Measurements from ENCODE around the gene ARHGAP23. TPM values are rescaled to one million over a fixed set of nuclear protein-coding genes. Genes with fewer than 3 reads are reported as not detected.
A peak's percentile ranks its signal among the peaks of the same experiment; 100 is the strongest.

The ARHGAP23 gene
- total and polyA plus RNA-seq, 2 donors: 39.8 to 53.8 TPM

DNA sequence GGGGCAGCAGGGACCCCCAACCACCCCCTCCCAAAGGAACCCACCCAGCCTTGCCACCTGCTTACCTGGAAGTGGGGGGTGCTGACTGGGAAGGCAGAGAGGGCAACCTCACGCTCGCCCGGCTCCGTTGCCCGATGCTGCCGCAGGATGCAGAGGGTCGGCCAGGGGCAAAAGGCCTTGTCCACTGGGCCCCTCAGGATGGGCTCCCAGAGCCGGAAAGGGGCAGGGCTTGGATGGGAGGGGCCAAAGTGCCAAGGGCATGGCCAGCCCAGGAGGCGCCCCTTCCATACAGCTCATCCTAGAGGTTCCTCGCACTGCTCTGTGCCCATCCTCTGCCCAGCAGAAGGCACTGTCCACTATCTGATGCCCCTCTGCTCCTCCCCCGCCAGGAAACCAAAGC is 118.1 kb downstream of the ARHGAP23 start:
- no peak overlapping the region for H3K4me3 ChIP-seq (ENCODE audit: low read depth, low read length)
- no peaks in the 10 kb centered on the region for H3K4me1 ChIP-seq (ENCODE audit: insufficient read depth)
- 90% methylated on average over 11 of the region's 11 CpGs for WGBS
- no peak for DNase-seq (ENCODE audit: extremely low spot score)
- no peak overlapping the region for H3K27ac ChIP-seq (ENCODE audit: low read depth)
- no peaks in the 10 kb centered on the region for H3K36me3 ChIP-seq (ENCODE audit: insufficient read depth)

DNA sequence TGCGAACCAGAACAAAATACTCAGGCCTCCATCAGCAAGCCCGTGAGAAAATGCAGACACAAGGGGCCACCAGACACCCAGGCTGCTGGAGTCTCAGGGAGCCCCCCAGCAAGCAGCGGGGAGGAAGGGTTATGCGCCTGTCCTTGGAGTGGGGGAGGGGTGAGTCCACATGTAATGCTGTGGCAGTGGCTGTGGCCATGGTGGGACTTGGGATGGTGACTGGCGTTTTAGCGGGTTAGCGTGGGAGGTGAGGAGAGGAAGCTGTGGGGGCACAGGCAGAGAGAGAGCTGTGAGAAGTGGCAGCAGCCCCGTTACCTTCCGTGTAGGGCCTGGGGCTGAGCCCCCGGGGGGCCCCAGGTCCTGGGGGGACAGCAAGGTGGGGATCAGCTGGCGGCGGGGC is 119.2 kb downstream of the ARHGAP23 start:
- no peak overlapping the region for H3K27ac ChIP-seq (ENCODE audit: low read depth)
- no peak for DNase-seq (ENCODE audit: extremely low spot score)
- H3K36me3 ChIP-seq (ENCODE audit: insufficient read depth): no peaks in the 10 kb centered on the region
- no peak overlapping the region for H3K4me3 ChIP-seq (ENCODE audit: low read depth, low read length)
- no peaks in the 10 kb centered on the region for H3K4me1 ChIP-seq (ENCODE audit: insufficient read depth)
- 78% methylated on average over 12 of the region's 12 CpGs for WGBS

DNA sequence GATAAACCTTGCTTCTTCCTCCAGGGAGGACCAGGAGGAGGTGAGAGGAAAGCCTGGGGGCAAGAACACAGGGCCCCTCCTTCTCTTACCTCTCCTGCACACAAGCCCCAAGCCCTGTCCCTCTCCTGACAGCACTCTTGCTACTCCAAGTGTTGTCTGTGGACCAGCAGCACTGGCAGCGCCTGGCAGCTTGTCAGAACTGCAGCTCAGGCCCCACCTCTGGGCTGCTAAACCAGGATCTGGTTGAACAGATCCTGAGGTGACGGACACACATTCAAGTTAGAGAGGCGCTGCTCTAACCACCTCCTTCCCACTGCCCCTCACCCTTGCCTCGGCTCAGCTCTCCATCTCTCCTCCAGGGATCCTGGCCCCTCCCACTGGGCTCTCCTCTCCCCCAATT is 121.0 kb downstream of the ARHGAP23 start:
- no peak overlapping the region for H3K27ac ChIP-seq (ENCODE audit: low read depth)
- no peaks in the 10 kb centered on the region for H3K36me3 ChIP-seq (ENCODE audit: insufficient read depth)
- no peaks in the 10 kb centered on the region for H3K4me1 ChIP-seq (ENCODE audit: insufficient read depth)
- no peak for DNase-seq (ENCODE audit: extremely low spot score)
- H3K4me3 ChIP-seq (ENCODE audit: low read depth, low read length): no peak overlapping the region
- 66% methylated on average over 4 of the region's 4 CpGs for whole genome bisulfite sequencing

DNA sequence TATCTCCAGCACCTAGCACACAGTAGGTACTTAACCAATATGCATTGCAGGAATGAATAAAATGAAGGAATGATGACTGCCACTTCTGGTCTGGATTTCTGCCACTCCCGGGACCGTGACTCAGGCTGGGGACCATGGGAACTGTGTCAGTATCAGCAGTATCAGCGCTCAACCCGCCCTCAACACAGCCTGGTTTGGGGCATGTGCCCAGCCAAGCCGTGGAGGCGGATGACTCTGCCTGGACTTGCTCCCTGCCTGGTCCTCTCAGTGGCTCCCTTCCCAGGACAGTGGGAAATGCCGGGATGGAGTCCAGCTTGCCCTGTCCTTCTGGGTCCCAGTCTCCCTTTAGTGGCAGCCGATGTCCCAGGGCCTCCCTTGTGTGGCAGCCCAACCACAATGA is 122.4 kb downstream of the ARHGAP23 start:
- no peak overlapping the region for H3K27ac ChIP-seq (ENCODE audit: low read depth)
- 68% methylated on average over 8 of the region's 8 CpGs for WGBS
- no peaks in the 10 kb centered on the region for H3K36me3 ChIP-seq (ENCODE audit: insufficient read depth)
- no peak for DNase-seq (ENCODE audit: extremely low spot score)
- no peak overlapping the region for H3K4me3 ChIP-seq (ENCODE audit: low read depth, low read length)
- H3K4me1 ChIP-seq (ENCODE audit: insufficient read depth): no peaks in the 10 kb centered on the region

DNA sequence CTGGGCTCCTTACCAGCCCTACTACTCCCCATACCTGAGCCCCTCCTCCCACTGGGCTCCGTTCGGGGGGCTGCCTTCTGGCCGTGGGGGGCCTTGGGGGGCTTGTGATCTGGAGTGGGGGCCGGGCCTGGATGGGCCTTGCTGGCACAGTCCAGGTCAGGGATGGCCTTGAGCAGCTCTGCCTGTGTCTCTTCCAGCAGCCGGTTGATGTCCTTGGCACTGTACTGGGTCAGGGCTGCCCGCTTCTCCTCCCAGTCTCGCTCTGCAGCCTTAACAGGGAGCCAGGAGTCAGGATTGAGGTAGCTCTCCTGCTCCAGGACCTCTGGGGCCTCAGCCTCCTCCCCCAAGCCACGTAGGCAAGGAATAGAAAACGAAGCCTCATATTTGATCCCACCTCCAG is 122.9 kb downstream of the ARHGAP23 start:
- no peak overlapping the region for H3K4me3 ChIP-seq (ENCODE audit: low read depth, low read length)
- WGBS: 82% methylated on average over 9 of the region's 9 CpGs
- H3K27ac ChIP-seq (ENCODE audit: low read depth): no peak overlapping the region
- H3K36me3 ChIP-seq (ENCODE audit: insufficient read depth): no peaks in the 10 kb centered on the region
- DNase-seq (ENCODE audit: extremely low spot score): no peak
- no peaks in the 10 kb centered on the region for H3K4me1 ChIP-seq (ENCODE audit: insufficient read depth)

DNA sequence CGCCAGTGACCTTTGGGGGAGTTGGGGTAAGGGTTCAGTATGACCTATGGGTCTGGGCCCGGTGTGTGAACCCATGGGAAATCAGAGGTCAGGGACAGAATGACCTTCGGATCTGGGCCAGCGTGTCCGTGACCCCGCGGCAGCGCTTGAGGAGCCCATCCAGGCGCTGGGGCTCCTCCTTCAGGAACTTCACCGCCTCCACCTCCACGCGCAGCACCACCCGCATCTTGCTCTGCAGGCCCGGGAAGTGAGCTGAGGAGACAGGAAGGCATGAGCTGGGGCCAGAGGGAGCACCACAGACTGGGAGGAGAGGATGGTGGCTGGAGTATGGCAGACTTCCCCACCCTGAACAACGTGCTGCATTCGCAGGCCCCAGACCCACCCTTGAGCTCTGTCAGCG is 124.1 kb downstream of the ARHGAP23 start:
- Histone ChIP-seq H3K4me1 (ENCODE audit: insufficient read depth) (no peaks in the 10 kb centered on the region), H3K27ac (ENCODE audit: low read depth) (no peak overlapping the region), H3K4me3 (ENCODE audit: low read depth, low read length) (no peak overlapping the region), H3K36me3 (ENCODE audit: insufficient read depth) (no peaks in the 10 kb centered on the region)
- 91% methylated on average over 17 of the region's 17 CpGs for WGBS
- no peak for DNase-seq (ENCODE audit: extremely low spot score)

DNA sequence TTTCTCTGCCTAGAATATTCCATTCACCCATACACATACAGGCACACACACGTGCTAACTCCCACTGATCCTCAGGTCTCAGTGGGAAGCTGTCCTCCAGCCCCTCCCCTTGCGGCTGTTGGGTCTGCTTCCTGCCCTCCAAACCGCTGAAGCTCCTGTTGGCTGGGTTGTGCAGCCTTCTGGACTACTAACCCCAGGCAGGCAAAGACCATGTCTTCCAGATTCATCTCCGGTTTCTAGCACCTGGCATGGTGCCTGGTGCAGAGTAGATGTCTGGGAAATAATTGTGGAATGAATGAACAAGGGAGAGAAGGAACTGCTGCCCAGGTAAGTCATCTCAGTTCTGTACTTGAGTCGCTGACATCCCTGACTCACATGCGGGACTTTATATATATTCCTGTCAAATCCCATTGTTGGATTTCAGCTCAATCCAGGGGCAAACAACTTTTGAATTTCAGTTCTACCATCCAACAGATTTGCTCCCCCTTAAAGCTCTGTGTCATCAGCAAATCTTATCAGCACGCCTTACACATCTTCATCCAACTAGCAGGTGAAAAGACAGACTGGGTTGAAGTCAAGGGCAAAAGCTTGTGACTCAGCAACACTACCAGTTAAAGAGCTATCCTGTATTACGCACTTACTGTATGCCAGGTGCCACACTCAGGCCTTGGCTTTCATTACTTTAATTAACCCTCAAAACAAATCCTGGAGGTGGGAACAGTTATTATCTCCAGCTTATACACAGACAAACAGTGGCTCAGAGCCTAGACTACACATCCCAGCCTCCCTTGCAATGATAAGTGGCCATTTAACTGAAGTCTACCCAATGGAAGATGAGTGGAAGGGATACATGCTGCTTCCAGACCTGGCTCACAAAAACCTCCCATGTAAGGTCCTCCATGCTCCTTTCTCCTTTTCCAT is 126.4 kb downstream of the ARHGAP23 start:
- WGBS: 62% methylated on average over 8 of the region's 8 CpGs

DNA sequence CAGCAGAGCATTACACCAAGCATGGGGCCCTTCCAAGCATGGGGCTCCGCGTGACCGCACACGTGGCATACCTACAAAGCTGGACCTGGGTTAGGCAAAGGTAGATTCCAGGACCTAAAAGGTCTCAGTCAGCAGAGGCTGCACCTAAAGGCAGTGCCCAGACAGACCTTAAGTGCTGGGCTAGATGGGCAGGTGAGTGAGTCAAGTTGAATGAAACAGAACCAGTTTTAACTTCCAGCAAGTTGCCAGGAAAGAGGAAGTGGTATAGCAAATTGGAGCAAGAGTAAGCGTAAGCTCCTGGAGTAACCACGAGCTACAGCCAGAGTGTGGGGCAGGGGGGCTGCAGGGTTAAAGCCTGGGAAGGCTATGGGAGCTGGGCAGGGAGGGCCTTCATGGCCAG is 128.0 kb downstream of the ARHGAP23 start:
- peak overlapping the region; percentile 61 for H3K27ac ChIP-seq (ENCODE audit: low read depth)
- DNase-seq (ENCODE audit: extremely low spot score): no peak
- no peaks in the 10 kb centered on the region for H3K36me3 ChIP-seq (ENCODE audit: insufficient read depth)
- 88% methylated on average over 6 of the region's 6 CpGs for WGBS
- H3K4me1 ChIP-seq (ENCODE audit: insufficient read depth): no peaks in the 10 kb centered on the region
- H3K4me3 ChIP-seq (ENCODE audit: low read depth, low read length): no peak overlapping the region

More for the DNA sequence above, 126.4 kb downstream of the ARHGAP23 start:
- DNase-seq (ENCODE audit: extremely low spot score): no peak
- Histone ChIP-seq H3K4me1 (ENCODE audit: insufficient read depth) (no peaks in the 10 kb centered on the region), H3K4me3 (ENCODE audit: low read depth, low read length) (no peak overlapping the region), H3K27ac (ENCODE audit: low read depth) (no peak overlapping the region), H3K36me3 (ENCODE audit: insufficient read depth) (no peaks in the 10 kb centered on the region)

DNA sequence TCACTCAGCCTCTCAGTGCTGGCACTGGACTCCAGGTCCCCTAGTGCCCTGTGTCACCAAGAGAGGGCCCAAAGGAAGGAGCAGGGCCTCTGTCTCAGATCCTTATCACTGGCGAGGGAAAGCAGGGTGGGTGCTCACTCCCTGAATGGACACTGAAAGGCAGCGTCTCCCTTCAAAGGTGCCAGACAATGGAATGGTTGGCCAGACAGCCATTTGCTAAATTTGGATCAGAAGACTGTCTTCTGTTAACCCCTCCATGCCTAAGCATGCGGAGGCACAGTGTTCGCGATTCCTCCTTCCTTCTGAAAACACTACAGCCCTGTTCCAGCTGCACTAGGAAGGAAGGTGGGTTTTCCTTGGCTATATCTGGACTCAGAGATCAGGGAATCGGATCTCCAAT is 129.1 kb downstream of the ARHGAP23 start:
- Histone ChIP-seq H3K4me3 (ENCODE audit: low read depth, low read length) (no peak overlapping the region), H3K36me3 (ENCODE audit: insufficient read depth) (no peaks in the 10 kb centered on the region), H3K4me1 (ENCODE audit: insufficient read depth) (no peaks in the 10 kb centered on the region), H3K27ac (ENCODE audit: low read depth) (peak overlapping the region; percentile 54)
- WGBS: 64% methylated on average over 6 of the region's 6 CpGs
- no peak for DNase-seq (ENCODE audit: extremely low spot score)

DNA sequence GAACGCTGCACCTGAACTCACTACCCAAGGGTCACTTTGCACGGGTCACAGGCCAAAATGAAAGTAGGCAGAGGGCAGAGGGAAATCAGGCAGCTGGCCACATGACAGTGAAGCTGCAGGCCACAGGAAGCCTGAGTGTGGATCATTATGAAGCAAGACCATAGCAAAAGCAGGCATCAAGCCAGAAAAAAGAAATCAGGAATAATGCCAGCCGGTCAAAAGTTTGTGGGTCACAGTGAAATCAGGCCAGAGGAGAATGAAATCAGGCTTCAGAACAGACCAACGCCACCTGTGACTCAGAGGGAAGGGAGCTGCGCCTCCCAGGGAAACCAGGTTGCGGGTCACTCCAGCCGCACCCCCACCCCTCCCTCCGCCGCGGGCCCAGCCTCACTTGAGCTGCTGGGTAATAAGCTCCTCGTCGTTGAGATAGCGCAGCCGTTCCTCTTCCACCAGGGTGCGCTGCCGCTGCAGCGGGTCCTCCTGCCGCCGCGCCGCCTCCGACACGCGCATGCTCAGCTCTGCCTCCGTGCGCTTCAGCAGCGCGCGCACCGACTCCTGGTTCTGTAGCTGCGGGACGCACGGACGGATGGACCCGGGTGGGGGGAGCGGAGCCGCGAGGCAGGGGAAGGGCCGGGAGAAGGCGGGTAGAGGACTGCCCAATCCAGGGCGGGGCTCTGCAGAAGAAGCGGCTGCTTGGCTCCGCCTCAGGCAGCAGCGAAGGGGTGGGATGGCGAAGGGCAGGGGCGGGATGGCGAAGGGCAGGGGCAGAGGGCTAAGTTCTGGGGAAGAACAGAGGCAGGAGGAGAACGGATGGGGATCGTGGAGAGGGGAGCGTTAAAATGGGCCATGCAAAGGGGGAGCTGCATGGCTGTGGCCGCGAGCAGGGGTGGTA is 129.8 kb downstream of the ARHGAP23 start:
- WGBS: 3% methylated on average over 52 of the region's 52 CpGs
- peak overlapping the region; percentile 51 for H3K27ac ChIP-seq (ENCODE audit: low read depth)
- no peaks in the 10 kb centered on the region for H3K4me1 ChIP-seq (ENCODE audit: insufficient read depth)
- no peaks in the 10 kb centered on the region for H3K36me3 ChIP-seq (ENCODE audit: insufficient read depth)
- DNase-seq (ENCODE audit: extremely low spot score): peak; percentile 84
- H3K4me3 ChIP-seq (ENCODE audit: low read depth, low read length): peak overlapping the region; percentile 36

DNA sequence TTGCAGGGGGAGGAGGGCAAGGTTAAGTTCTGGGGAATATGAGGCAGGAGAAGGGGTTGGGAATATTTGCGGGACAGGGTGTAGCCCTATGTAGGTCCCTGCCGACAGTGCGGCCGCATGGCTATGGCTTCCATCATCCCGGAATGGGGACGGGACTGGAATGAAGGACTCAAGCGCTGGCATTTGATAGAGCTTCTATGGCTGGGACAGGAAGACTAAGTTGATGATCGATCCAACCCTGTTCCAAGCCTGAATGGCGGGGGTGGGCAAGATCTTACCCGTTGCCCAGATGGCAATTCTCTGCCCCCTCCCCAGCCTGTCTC is 130.4 kb downstream of the ARHGAP23 start:
- 5% methylated on average over 10 of the region's 10 CpGs for WGBS
- no peaks in the 10 kb centered on the region for H3K4me1 ChIP-seq (ENCODE audit: insufficient read depth)
- H3K36me3 ChIP-seq (ENCODE audit: insufficient read depth): no peaks in the 10 kb centered on the region
- H3K4me3 ChIP-seq (ENCODE audit: low read depth, low read length): peak overlapping the region; percentile 36
- no peak for DNase-seq (ENCODE audit: extremely low spot score)
- peak overlapping the region; percentile 79 for H3K27ac ChIP-seq (ENCODE audit: low read depth)

DNA sequence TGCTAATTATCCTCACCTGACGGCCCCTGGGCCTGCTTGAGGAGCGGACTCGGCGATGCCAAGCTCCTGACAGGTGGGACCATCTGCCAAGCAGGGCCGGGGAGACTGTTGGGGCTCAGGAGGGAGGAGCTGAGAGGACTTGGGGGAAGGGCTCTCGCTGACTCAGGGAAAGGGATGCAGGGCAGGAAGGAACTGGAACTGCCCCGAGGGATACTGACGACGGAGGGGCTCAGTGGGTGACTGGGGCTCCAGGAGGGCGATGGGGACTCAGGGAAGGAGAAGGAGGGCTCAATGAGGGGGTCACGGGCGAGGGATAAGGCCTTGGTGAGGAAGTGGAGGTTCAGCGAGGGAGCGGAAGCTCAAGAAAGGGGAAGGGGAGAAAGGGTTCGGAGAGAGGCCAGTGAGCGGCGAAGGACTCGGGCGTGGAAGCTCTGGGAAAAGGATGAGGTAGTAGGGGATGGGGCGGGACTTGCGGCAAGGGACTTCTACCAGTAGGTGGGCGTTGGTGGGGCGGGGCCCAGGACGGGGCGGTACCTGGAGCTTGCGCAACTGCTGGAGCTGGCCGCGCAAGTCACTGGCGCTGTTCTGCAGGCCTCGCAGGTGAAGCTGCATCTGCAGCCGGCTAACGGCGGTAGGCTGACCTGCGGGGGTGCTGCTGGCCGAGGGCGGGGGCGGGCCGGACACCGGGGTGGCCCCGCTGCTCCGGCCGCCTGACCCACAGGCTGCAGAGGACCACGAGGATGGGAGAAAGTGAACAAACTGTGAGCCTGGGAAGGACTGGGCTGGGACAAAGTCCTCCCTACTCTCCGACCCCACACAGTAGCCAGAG is 131.0 kb downstream of the ARHGAP23 start:
- peak; percentile 49 for DNase-seq (ENCODE audit: extremely low spot score)
- no peaks in the 10 kb centered on the region for H3K36me3 ChIP-seq (ENCODE audit: insufficient read depth)
- peak overlapping the region; percentile 21 for H3K4me3 ChIP-seq (ENCODE audit: low read depth, low read length)
- peak overlapping the region; percentile 79 for H3K27ac ChIP-seq (ENCODE audit: low read depth)
- WGBS: 6% methylated on average over 44 of the region's 44 CpGs
- no peaks in the 10 kb centered on the region for H3K4me1 ChIP-seq (ENCODE audit: insufficient read depth)

DNA sequence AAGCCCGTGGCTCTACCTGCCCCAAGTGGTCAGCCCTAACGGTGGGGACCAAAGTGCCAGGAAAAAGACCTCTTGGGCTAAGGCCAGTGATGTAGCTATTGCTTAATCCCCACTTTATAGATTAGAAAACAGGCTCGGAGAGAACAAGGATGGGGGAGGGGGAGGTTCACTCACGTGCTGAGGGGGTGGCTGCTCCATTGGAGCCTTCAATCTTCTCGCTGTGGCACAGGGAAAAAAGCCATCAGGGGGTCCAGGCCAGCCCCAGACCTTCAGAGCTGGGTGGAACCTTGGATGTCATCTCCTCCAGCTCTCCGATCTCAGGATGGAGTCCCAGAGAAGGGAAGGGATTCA is 131.6 kb downstream of the ARHGAP23 start:
- Histone ChIP-seq H3K4me1 (ENCODE audit: insufficient read depth) (no peaks in the 10 kb centered on the region), H3K27ac (ENCODE audit: low read depth) (no peak overlapping the region), H3K36me3 (ENCODE audit: insufficient read depth) (no peaks in the 10 kb centered on the region), H3K4me3 (ENCODE audit: low read depth, low read length) (no peak overlapping the region)
- 16% methylated on average over 6 of the region's 6 CpGs for WGBS
- no peak for DNase-seq (ENCODE audit: extremely low spot score)

All from urinary bladder (tissue), 4 donors.